GM18511 (cell line): ENCODE data around the gene ZBTB18.

Experiments used
- ATAC-seq: cut with Tn5 transposase; IDR thresholded peaks from one replicate; pipeline ENCODE4 v1.9.1; 2021; ENCODE audit warnings: mild to moderate bottlenecking, moderate library complexity; ENCODE audit not compliant: unreplicated experiment

Gene ZBTB18

GRCh38 chr1:244087021-244087560 is 36.0 kb downstream of the ZBTB18 start:
- no peak for ATAC-seq

GRCh38 chr1:244087611-244088010 is 36.5 kb downstream of the ZBTB18 start:
- no peak for ATAC-seq

GRCh38 chr1:244088161-244088560 is 37.1 kb downstream of the ZBTB18 start:
- no peak for ATAC-seq

- no peak for ATAC-seq
Measured at GRCh38 chr1:244089561-244089960, 38.5 kb downstream of the ZBTB18 start.

GRCh38 chr1:244090645-244091044 is 39.6 kb downstream of the ZBTB18 start:
- no peak for ATAC-seq

GRCh38 chr1:244092293-244092963 is 41.3 kb downstream of the ZBTB18 start:
- no peak for ATAC-seq

GRCh38 chr1:244092964-244093638 is 42.0 kb downstream of the ZBTB18 start:
- ATAC-seq: no peak

GRCh38 chr1:244094880-244095528 is 43.9 kb downstream of the ZBTB18 start:
- no peak for ATAC-seq

- no peak for ATAC-seq
Measured at GRCh38 chr1:244095529-244095911, 44.4 kb downstream of the ZBTB18 start.

- ATAC-seq: no peak
Measured at GRCh38 chr1:244096066-244096610, 45.1 kb downstream of the ZBTB18 start.

GRCh38 chr1:244096691-244097090 is 45.6 kb downstream of the ZBTB18 start:
- ATAC-seq: no peak

GRCh38 chr1:244097523-244098405 is 46.7 kb downstream of the ZBTB18 start:
- ATAC-seq: no peak

- ATAC-seq: no peak
Measured at GRCh38 chr1:244099258-244099930, 48.3 kb downstream of the ZBTB18 start.

- no peak for ATAC-seq
Measured at GRCh38 chr1:244100276-244100675, 49.2 kb downstream of the ZBTB18 start.

- ATAC-seq: no peak
Measured at GRCh38 chr1:244100704-244101453, 49.8 kb downstream of the ZBTB18 start.

- no peak for ATAC-seq
Measured at GRCh38 chr1:244102046-244102445, 51.0 kb downstream of the ZBTB18 start.

- ATAC-seq: no peak
Measured at GRCh38 chr1:244102468-244102867, 51.4 kb downstream of the ZBTB18 start.

GRCh38 chr1:244104309-244105060 is 53.4 kb downstream of the ZBTB18 start:
- no peak for ATAC-seq

GRCh38 chr1:244106176-244106575 is 55.1 kb downstream of the ZBTB18 start:
- ATAC-seq: no peak
